SK-N-SH (cell line): ENCODE data around the gene ADGRG2.

Experiments
- CTCF ChIP-seq: fragments of 200-600 bp; sonication (generic); IDR thresholded peaks from 2 replicates; pipeline ENCODE4 v1.6.1; 2017; ENCODE audit warnings: antibody characterized with exemption, mild to moderate bottlenecking, moderate library complexity
- FOXJ3 ChIP-seq: sonication (generic); formaldehyde crosslinking; IDR thresholded peaks from 2 replicates; pipeline ENCODE4 v1.5.1; 2020; ENCODE audit warnings: mild to moderate bottlenecking, missing genetic modification reagents
- FOXM1 ChIP-seq: IDR thresholded peaks from 2 replicates; pipeline ENCODE4 v1.4.0; 2012; ENCODE audit warnings: low read depth, mild to moderate bottlenecking
- GATA2 ChIP-seq: sonication (generic); formaldehyde crosslinking; IDR thresholded peaks from 2 replicates; pipeline ENCODE4 v1.5.0; 2020; ENCODE audit warnings: mild to moderate bottlenecking, missing genetic modification reagents
- MAX ChIP-seq: IDR thresholded peaks from 2 replicates; pipeline ENCODE4 v1.4.0; 2012; ENCODE audit warnings: low read depth
- NFIC ChIP-seq: IDR thresholded peaks from 2 replicates; pipeline ENCODE4 v1.4.0; 2012; ENCODE audit warnings: borderline replicate concordance

GRCh38 chrX:18941896-18942295 is 180.4 kb downstream of the ADGRG2 start:
- TF ChIP-seq FOXJ3 (CRISPR knock-in tag) (no peak), FOXM1 (no peak), CTCF (no peak), NFIC (no peak), MAX (no peak), GATA2 (no peak)
